CD4-positive, alpha-beta T cell treated with Interleukin-17A for 4 hours (primary cell): Measurements from ENCODE around the gene CCDC85C.

Experiments used
- DNase-seq: peaks from one replicate; pipeline ENCODE4 v3.0.0-alpha.2; 2020; ENCODE audit warnings: mixed read lengths

The CCDC85C gene

GRCh38 chr14:99604766-99605298 is 825 bp upstream of the CCDC85C start:
- no peak for DNase-seq

- peak; percentile 97 for DNase-seq
Observed at GRCh38 chr14:99604278-99604765, 315 bp upstream of the CCDC85C start.

GRCh38 chr14:99602788-99603415 is 1.1 kb downstream of the CCDC85C start:
- no peak for DNase-seq

GRCh38 chr14:99602054-99602787 is 1.8 kb downstream of the CCDC85C start:
- no peak for DNase-seq

- no peak for DNase-seq
Observed at GRCh38 chr14:99601361-99601831, 2.6 kb downstream of the CCDC85C start.

- DNase-seq: no peak
Observed at GRCh38 chr14:99600232-99600888, 3.6 kb downstream of the CCDC85C start.

GRCh38 chr14:99599393-99599792 is 4.6 kb downstream of the CCDC85C start:
- DNase-seq: no peak

GRCh38 chr14:99598774-99599173 is 5.2 kb downstream of the CCDC85C start:
- DNase-seq: no peak

- no peak for DNase-seq
Observed at GRCh38 chr14:99597911-99598600, 6.0 kb downstream of the CCDC85C start.

- DNase-seq: no peak
Observed at GRCh38 chr14:99596772-99597171, 7.2 kb downstream of the CCDC85C start.

- no peak for DNase-seq
Observed at GRCh38 chr14:99596071-99596627, 7.9 kb downstream of the CCDC85C start.

GRCh38 chr14:99595524-99595923 is 8.5 kb downstream of the CCDC85C start:
- DNase-seq: no peak

GRCh38 chr14:99595034-99595433 is 9.0 kb downstream of the CCDC85C start:
- DNase-seq: peak; percentile 29

- no peak for DNase-seq
Observed at GRCh38 chr14:99593971-99594841, 9.8 kb downstream of the CCDC85C start.

GRCh38 chr14:99592933-99593753 is 10.9 kb downstream of the CCDC85C start:
- DNase-seq: no peak

- DNase-seq: no peak
Observed at GRCh38 chr14:99592394-99592793, 11.6 kb downstream of the CCDC85C start.

GRCh38 chr14:99590746-99591555 is 13.1 kb downstream of the CCDC85C start:
- DNase-seq: no peak

- DNase-seq: no peak
Observed at GRCh38 chr14:99589651-99590530, 14.1 kb downstream of the CCDC85C start.

- no peak for DNase-seq
Observed at GRCh38 chr14:99589031-99589441, 15.0 kb downstream of the CCDC85C start.
